NOMO-1 (cell line): ENCODE measurements around the gene TYRO3.

Source experiments
- DNase-seq, 2 experiments: peaks; one replicate each; lab custom pipeline; 2025; ENCODE audit not compliant: unreplicated experiment in 2 of 2; lab: John Stamatoyannopoulos, UW

The TYRO3 gene

DNA sequence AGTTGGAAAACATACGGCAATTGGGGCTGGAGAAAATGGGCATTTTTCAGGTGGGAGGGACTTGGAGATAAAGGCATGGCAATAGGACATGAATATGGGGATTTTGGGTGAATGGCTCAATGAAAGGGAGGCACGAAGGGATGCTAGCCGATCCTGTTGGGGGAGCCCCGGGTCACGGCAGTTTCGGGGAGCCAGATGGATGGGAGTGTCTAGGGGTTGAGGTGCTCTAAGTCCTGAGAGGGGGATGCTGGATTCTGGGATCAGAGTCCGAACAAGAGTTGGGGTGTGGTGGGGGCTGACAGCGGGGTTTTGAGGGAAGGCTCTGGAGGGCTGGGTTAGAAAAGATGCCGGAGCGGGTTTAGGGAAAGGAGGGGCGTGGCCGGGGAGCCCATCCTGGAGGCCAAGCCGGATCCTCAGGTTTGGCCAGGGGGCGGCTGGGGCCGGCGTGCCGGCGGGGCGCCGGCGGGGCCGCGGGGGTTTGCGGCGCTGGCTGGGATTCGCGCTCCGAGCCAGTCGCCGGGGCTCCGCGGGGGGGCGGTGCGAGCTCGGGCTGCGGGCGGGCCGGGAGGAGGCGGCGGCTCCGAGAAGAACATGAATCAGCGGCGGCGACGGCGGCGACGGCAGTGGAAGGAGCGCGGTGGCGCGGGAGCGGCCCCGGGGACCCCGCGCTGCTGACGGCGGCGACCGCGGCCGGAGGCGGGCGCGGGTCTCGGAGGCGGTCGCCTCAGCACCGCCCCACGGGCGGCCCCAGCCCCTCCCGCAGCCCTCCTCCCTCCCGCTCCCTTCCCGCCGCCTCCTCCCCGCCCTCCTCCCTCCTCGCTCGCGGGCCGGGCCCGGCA lies at the start of gene TYRO3:
Gene TYRO3, plus strand, starts transcription at position 813 of the 839 bp plus-strand sequence. CDS start 46 bp downstream, outside the sequence.
- DNase-seq = peak; percentile 17 to 45

DNA sequence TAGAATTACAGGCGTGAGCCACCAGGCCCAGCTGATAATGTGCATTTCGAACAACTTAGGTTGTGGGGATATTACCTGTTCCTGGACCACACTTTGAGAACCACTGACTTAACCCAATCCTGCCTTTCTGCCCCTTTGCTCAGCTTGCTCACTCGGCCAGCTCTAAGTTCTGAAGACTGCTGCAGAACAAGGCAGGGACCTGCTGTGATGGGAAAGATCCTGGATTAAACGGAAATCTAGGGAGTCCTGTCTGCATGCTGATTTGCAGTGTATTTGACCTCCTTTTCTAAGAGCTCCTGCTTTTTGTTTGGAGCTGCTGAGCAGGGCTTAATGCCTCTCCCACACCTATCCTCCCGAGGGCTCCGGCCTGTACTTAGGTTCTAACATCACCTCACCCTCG lies 48.3 kb upstream of the TYRO3 start:
- DNase-seq = no peak

DNA sequence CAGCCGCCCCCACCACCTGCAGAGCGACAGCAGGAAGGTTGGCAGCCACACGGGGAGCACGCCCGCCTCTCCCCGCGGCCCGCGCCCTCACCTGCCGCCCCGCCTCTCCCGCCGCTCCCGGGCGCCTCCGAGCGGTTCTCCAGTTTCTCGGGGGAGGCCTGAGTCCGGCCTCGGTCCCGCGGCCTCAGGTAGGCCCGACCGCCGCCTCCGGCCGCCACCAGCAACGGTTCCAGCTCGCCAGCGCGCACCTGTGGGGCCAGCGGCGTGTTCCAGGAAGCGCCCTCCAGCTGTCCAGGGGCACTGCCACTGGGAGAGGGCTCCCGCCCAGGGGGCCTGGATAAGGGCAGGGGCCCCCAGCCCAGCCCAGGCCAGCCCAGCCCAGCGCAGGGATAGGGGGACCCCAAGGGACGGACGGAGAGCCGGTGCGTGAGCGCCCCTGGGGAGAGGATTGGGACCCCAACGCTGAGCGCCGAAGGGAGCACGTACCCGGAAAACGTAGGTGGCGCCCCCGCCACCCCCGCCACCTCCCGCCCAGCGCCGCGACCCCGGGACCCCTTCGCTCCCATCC lies 47.6 kb upstream of the TYRO3 start:
- DNase-seq = no peak

DNA sequence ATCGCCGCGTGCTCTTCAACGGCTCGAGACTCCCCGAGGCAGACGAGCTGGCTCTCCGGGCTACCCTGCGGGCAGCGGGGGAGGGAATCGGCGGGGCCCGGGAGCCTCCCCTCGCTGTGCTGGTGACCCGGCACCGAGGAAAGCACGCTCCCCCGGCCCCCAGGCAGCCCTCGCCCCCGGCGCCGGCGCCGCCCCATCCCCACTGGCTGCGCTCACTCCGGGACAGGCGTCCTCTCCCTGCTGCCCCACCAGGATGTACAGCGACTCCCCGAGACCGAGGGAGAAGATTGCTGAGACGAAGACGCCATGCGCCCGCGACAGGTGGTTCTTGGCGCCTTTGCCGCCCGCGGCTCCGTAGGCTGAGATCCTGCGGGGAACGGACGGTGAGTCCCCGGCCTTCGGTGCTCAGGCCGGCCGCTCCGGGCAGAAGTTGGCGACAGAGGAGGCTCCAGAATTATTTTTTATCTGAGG lies 47.1 kb upstream of the TYRO3 start:
- no peak for DNase-seq

DNA sequence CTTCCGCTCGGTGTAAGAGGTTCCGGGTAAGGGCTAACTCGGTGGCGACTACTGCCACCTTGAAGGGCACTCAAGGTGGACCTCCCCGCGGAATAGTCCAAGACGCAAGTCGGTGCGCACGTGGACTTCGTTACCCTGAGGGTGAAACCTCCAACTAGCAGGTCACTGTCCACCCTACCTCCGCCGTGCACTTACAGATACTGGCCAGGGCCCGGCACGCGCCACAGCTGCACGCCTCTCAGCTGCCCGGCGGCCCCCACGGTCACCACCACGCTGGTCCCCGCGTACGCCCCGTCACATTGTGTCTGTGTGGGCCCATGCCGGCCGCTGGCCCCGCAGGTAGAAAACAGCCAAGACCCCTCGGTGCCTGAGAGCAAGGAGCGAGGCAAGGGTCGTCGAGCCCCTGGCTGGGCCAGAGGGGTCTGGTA lies 46.5 kb upstream of the TYRO3 start:
- DNase-seq = no peak

DNA sequence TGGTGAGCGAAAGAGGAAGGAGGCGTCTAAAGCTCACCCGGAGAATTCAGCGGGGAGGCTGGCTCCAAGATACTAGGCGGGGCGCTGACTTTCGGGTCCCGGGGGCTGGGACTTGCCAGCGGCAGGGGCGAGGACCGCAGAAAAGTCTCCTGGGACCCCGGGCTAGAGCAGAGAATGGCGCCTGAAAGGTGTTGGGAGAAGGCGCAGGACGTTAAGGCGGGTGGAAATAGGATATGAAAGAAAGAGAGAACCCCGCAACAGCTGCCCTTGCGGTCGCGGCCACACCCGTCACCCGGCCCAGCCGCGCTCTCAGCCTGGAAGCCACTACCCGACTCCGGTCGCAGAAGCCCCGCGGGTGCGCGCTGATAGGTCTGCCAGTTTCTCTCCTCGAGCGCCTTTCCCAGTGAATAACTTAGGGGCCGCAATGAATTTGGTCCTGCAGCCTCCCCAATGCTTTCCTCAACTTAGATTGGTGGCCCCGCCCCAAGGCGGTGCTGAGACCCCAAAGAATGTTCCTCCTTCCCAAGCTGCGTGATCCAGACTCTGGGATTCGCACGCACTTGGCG lies 46.0 kb upstream of the TYRO3 start:
- DNase-seq = peak; percentile 56 to 61

DNA sequence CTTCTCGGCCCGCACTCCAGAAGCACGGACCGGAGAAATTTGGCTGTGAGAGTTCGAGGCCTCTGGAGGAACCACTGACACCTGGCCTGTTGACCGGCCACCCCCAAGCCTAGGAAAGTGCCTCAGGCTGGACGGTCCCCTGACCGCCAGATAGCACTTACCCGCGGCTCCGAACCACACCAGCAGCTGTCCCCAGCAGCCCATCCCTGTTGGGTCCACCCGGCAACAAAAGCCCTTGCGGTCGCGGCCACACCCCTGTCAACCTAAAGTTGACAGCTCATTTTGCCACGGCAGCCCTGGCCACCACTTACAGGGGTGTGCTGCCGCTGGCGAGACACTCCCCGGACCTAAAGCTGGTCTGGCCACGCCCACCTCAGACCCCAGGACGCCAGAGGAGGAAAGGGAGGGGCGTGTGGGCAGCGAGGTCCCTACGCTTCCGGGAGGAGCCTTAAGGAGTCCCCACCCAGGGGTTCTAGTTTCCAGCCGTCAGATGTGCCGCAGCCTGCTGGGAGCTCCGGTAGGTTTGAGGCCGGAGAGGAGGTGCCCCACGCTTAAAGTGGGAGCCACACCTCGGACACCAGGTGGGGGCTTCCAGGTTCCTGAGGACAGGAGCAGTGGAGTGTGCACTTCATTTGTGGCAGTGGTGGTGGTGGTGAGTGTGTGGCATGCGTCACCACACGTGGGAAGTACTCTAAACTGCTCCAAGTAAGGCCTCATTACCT lies 45.3 kb upstream of the TYRO3 start, which contains the start of gene LTK:
Gene LTK, minus strand, starts transcription at position 322 of the 722 bp plus-strand sequence. Its CDS starts 118 bp downstream, at position 204.
- DNase-seq = peak; percentile 65 to 68

DNA sequence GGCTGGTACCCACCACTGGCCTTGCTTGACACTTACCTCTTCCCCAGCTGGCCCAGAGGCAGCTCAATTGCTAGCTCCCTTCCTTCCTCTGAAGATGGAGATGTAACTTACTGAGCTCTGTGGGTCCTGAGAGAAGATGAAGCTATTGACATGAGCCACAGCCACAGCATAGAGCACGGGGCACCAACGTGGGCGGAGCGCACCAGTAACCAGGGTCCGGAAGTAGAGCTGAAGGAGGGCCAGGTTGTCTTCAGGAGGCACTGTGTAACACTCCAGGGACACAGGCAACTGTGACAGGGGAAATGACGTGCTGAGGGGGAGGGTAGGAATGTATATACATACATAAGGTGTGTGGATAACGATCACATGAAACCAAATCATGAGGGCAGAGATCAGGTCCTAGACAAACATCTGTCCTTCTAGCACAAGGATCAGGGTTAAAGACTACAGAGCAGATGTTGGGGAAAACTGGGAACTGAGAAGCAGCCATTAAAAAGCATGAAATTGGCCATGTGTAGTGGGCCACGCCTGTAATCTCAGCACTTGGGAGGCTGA lies 41.0 kb upstream of the TYRO3 start:
- no peak for DNase-seq

DNA sequence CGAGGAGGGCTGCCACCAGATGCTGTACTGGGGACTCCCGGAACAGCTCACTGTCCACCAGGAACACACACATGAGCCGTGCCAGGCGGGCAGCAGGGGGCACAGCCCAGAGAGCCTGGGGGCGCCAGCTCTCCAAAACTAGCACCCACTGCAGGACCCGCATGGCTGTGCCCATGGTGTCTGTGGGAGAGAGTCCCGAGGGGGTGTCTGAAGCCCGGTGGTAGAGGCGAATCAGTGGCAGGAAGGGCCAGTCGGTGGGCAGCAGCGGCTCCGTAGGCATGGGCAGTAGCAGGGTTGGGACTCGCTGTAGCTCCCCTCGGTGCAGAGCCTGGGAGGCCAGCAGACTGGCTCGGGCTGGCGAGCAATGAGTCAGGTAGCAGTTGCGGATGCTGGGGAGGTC lies 38.4 kb upstream of the TYRO3 start:
- no peak for DNase-seq

DNA sequence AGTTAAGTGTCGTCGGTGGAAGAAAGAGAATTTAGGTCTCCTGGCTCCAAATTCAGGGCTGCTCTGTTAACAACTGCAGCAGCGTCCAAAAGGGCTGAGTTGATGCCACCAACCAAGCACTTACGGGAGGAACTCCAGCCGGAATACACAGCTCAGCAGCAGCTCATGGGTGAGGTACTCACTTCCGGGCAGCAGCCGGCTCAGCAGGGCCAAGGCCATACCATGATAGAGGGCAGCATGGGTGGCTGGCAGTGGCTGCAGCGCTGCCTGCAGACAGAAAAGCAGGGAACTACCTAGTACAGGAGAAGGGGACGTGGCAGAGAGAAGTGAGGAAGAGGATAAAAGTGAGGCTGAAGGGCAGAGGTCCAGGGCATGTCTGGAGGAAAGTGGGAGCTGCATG lies 37.4 kb upstream of the TYRO3 start:
- DNase-seq = no peak

DNA sequence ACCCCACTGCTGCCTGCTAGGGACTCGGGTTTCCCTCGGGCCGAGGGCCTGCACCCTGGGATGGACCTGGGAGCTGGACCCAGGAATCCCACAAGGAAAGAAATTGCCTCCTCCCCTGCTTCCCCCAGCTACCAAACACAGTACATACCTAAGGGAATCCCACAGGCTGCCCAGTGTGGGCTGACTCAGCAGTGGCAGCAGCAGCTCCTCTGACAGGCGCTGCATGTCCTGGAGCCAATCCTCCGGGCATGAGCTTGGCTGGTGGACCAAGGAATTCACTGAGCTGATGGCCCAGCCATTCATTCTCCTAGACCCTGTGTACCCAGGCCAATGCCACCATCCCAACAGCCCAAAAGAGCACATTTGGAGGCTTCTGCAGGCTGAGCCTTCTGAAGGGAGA lies 35.9 kb upstream of the TYRO3 start:
- no peak for DNase-seq

DNA sequence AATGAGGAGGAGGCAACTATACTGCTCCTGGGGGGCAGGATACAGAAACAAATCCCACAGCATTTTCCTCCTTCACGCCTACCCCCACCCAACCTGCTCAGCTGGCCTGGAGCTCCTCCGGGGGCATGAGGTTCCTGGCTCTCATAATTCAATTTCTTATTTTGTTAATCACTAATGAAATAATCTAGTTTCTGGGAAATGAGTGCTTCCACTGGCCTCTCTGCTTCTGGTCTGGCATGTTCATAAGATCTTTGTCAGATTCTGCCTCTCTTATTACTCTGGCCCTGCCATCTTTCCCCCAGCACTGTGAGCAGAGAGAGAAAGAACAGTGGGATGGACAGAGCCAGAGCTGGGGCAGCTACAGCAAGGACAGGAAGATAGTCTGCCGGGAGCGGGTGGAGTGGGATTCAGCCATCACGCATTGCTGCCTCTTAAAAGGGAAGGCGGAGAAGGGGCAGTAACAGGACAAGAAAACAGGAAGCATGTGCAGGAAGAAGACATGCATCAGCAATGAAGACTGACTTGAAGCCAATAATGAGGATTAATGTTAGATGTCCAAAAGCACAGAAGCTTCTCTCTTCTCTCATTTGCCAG lies 28.6 kb upstream of the TYRO3 start:
- no peak for DNase-seq

DNA sequence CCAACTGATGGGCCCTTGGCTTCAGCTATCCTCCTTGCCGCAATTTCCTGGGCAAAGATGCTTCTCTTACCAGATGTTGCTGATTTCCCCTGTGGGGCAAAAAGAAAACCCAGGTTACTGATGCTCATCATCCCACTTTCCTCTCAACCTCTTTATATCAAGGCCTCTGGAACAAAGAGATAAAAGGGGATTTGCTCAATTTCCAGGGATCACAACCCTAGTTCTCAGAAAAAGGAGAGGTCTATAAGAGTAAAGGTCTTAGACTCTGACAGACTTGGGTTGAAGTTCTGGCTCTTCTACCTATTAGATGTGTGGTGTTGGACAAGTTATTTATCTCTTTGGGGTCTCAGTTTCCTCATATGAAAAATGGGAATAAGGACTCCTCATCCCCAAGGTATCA lies 23.5 kb upstream of the TYRO3 start:
- DNase-seq = no peak

DNA sequence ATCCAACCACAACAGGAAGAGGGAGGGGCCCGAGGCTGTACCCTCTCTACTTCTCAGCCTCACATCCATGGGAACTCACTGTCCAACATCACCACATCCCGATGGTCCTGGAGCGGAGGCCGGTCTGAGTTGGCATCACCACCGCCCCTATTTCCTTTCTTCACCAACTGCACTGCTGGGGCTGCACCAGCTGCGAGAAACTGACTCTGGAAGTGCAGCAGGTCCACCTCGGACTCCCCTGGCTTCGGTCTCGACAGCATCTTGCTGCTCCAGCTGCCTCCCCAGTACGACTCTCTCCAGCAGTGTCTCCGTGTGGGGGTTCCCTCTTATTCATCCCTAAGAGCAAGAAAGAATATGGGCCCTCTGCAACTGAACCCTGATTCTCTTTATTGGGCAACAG lies 22.1 kb upstream of the TYRO3 start:
- no peak for DNase-seq

DNA sequence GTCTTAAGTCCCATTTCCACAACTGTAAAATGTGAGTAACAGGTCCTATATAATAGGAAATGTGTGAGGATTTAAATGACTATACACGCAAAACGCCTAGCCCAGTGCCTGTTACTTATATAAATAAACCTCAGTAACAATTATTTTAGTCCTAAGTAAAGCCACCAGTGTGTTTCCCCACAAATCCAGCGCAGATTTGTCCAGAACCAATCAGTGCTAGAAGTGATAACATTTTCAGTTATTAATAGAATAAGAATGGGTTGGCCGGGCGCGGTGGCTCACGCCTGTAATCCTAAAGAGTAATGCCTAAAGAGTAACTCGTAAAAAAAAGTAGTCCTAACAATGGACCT lies 15.5 kb upstream of the TYRO3 start:
- DNase-seq = no peak

DNA sequence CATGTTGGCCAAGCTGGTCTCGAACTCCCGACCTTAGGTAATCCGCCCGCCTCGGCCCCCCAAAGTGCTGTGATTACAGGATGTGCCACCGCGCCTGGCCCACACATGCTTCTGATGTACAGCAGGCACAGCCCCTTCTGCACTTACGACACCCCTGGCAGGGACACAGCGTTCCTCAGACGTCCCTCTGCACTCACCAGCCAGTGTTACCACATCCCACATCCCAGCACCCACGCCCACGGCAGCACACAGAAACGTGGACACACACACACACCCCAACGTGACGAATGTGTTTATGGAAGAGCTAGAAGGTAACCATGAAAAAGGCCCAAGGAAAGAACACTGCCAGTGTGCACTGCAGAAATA lies 14.4 kb upstream of the TYRO3 start:
- no peak for DNase-seq

DNA sequence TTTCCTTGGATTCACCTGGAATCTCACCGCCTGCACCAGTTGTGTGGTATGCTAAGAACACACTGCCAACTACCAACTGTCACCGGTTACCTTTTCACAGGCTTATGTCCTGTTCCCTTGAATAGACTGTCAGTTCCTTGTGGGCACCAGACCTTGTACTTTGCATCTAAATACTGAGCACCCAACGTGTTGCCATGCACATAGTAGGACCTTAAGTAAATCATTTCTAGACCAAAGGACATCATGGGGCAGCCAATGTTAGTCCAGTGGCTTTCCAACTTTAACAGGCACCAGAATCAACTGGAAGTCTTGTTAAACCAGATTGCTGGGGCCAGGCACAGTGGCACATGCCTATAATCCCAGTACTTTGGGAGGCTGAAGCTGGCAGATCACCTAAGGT lies 13.8 kb upstream of the TYRO3 start:
- DNase-seq = no peak

DNA sequence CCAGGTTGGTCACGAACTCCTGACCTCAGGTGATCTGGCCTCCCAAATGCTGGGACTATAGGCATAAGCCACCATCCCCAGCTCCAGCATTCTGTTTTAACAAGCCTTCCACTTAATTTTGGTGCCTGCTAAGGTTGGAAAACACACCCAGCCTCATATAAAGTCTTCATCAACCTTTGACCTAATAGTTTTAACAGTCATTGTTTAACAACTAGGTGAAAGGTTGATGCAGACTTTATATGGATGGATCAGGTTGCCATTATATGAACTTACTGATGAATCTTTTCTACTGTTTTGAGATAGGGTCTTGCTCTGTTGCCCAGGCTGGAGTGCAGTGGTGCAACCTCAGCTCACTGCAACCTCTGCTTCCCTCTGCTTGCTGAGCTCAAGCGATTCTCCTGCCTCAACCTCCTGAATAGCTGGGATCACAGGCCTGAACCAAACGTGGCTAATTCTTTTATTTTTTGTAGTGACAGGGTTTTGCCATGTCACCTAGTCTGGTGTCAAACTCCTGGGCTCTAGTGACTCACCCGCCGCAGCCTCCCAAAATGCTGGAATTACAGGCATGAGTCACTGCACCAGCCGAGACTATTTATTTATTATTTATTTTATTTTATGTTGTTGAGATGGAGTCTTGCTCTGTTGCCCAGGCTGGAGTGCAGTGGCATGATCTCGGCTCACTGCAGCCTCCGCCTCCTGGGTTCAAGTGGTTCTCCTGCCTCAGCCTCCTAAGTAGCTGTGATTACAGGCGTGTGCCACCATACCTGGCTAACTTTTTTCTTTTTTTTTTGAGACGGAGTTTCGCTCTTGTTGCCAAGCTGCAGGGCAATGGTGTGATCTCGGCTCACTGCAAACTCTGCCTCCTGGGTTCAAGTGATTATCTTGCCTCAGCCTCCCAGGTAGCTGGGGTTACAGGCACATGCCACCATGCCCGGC lies 11.9 kb upstream of the TYRO3 start:
- DNase-seq = no peak

DNA sequence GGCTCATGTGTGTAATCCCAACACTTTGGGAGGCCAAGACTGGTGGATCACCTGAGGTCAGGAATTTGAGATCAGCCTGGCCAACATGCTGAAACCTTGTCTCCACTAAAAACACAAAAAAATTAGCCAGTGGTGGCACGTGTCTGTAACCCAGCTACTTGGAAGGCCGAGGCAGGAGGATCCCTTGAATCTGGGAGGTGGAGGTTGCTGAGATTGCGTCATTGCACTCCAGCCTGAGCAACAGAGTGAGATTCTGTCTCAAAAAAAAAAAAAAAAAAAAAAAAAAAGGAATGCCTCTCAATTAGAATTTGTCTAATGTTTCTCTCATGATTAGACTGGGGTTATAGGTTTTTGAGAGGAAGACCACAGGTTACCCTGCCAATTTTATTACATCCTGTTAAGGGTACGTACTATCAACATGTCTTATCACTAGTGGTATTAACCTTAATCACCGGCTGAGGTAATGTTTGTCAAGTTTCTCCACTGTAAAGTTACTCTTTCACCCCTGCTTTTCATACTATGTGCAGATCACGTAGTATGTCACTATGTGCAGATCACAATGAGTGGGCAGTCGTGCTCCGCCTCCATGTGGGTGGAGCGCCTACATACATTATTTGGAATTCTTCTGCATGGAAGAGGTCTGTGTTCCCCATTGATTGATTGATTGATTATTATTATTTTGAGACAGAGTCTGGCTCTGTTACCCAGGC lies 8.8 kb upstream of the TYRO3 start:
- DNase-seq = no peak
